ENCODE measurements around the gene WFDC1.

Gene WFDC1

DNA sequence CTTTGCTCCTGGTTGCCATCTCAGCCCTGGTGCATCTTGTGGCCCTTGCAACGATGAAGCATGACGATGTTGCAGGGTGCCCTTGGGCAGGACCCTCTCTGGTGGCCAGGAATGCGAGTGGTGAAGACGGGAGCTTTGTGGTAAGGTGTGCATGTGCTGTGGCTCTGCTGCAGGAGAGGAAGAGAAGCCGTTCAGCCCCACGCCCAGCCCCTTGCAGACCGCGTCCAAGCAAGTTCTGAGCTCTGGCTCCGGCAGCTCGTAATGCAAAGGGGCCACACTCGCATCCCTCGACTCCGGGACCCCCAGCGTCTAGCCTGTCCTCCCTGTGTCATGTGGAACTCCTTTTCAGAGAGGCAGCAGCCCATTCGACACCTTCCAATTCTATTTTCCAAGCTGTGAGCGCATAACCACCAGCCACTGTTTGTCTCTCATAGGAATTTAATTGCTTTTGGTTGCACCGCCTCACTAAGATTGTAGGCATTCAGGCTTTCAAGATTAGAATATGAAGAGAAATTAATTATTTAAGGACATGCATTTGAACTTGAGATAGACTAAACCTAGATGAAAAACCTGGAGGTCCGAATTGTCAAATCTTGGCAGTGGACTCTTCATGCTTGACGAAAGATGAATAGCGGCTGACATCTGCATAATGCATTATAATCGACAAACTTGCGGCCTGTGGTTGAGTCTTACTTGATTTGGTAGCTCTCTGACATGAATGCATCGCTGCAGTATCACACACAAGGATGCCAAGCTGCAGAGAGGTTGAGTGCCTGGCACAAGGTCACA is 33.7 kb upstream of the WFDC1 start:
- H3K36me3 ChIP-seq (ENCODE audit: control insufficient read depth, insufficient read depth, low read length) = no peaks in the 10 kb centered on the region
- no peaks in the 10 kb centered on the region for H3K27me3 ChIP-seq (ENCODE audit: control insufficient read depth, insufficient read depth, low read length)
- H3K9ac ChIP-seq (ENCODE audit: low read depth, low read length) = no peak overlapping the region
- no peaks in the 10 kb centered on the region for H3K4me1 ChIP-seq (ENCODE audit: control insufficient read depth, insufficient read depth, low read length)
- no peak overlapping the region for H3K4me3 ChIP-seq (ENCODE audit: low read depth, low read length)
- H3K9me3 ChIP-seq (ENCODE audit: control insufficient read depth, insufficient read depth, low read length) = no peaks in the 10 kb centered on the region

DNA sequence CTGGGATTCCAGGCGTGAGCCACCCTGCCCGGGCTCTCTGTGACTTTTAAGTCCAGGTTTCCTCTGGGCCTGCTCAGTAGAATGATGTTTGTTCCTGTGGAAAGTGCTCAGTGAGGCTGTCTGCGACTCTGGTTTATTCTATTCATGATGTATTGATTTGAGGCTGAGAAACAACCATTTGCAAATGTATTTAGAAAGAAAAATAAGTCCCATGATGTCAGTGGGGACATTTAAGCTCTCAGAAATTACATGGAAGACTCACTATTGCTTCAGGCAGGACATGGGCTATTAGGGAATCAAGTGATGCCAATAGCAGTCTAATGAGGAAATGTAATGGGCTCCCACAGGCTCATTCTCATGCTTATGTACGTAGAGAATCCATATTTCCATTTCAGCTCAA is 32.6 kb upstream of the WFDC1 start:
- no peaks in the 10 kb centered on the region for H3K27me3 ChIP-seq (ENCODE audit: control insufficient read depth, insufficient read depth, low read length)
- H3K9ac ChIP-seq (ENCODE audit: low read depth, low read length) = no peak overlapping the region
- H3K36me3 ChIP-seq (ENCODE audit: control insufficient read depth, insufficient read depth, low read length) = no peaks in the 10 kb centered on the region
- no peak overlapping the region for H3K4me3 ChIP-seq (ENCODE audit: low read depth, low read length)
- H3K4me1 ChIP-seq (ENCODE audit: control insufficient read depth, insufficient read depth, low read length) = no peaks in the 10 kb centered on the region
- no peaks in the 10 kb centered on the region for H3K9me3 ChIP-seq (ENCODE audit: control insufficient read depth, insufficient read depth, low read length)

DNA sequence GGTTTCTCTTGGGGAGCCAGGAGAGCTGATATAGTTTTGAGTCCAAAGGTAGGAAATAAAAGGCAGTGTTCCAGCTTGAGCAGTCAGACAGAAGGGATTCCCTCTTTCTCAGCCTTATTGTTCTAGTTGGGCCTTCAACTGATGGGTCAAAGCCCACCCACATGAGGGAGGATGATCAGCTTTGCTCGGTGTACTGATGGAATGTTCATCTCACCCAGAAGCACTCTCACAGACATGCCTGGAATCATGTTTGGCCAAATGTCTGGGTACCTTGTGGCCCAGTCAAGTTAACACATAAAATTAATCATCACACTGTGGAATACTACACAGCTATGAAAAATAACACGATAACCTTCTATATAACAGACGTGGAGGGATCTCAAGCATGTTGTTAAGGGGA is 31.7 kb upstream of the WFDC1 start:
- H3K36me3 ChIP-seq (ENCODE audit: control insufficient read depth, insufficient read depth, low read length) = no peaks in the 10 kb centered on the region
- H3K4me1 ChIP-seq (ENCODE audit: control insufficient read depth, insufficient read depth, low read length) = no peaks in the 10 kb centered on the region
- H3K9me3 ChIP-seq (ENCODE audit: control insufficient read depth, insufficient read depth, low read length) = no peaks in the 10 kb centered on the region
- no peak overlapping the region for H3K4me3 ChIP-seq (ENCODE audit: low read depth, low read length)
- no peaks in the 10 kb centered on the region for H3K27me3 ChIP-seq (ENCODE audit: control insufficient read depth, insufficient read depth, low read length)
- no peak overlapping the region for H3K9ac ChIP-seq (ENCODE audit: low read depth, low read length)

DNA sequence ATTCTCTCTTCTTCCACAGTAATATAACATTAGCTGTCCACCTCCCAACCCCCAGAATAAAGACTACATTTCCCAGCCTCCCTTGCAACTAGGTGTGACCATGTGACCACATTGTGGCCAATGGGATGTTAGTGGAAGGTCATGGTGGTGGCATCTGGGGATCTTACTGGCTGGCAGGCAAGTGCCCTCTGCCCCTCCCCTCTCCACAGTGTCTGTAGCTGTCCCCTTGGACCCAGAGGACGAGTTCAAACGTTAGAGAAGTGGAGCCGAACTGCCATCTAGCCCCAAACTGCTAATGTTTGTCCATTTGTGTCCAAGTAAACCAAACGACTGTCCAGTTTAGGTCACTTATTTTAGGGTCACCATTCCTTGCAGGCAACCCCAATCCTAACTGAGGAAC is 28.2 kb upstream of the WFDC1 start:
- Histone ChIP-seq H3K4me1 (ENCODE audit: control insufficient read depth, insufficient read depth, low read length) (no peaks in the 10 kb centered on the region), H3K27me3 (ENCODE audit: control insufficient read depth, insufficient read depth, low read length) (no peaks in the 10 kb centered on the region), H3K9ac (ENCODE audit: low read depth, low read length) (no peak overlapping the region), H3K4me3 (ENCODE audit: low read depth, low read length) (no peak overlapping the region), H3K9me3 (ENCODE audit: control insufficient read depth, insufficient read depth, low read length) (no peaks in the 10 kb centered on the region), H3K36me3 (ENCODE audit: control insufficient read depth, insufficient read depth, low read length) (no peaks in the 10 kb centered on the region)

DNA sequence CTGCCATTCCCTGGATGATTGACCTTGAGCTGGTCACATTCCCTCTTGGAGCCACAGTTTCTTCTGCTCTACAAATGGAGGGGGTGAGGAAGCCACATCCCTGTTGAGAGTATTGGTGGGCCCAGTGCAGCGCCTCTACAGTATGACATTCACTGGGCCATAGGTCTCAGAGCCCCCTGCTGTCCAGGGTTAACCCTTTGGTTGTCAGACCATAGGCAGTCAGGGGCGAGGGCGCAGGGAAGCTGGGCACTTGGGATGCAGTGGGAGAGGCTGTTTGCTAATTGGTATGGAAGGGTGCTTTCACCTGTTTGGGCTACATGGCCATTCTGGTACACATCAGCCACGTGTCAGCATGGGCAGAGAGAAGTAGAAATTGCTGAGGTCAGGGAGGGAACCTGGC is 27.3 kb upstream of the WFDC1 start:
- Histone ChIP-seq H3K9me3 (ENCODE audit: control insufficient read depth, insufficient read depth, low read length) (no peaks in the 10 kb centered on the region), H3K4me1 (ENCODE audit: control insufficient read depth, insufficient read depth, low read length) (no peaks in the 10 kb centered on the region), H3K4me3 (ENCODE audit: low read depth, low read length) (no peak overlapping the region), H3K9ac (ENCODE audit: low read depth, low read length) (no peak overlapping the region), H3K27me3 (ENCODE audit: control insufficient read depth, insufficient read depth, low read length) (peaks cover under 1% of the 10 kb centered on the region), H3K36me3 (ENCODE audit: control insufficient read depth, insufficient read depth, low read length) (no peaks in the 10 kb centered on the region)

DNA sequence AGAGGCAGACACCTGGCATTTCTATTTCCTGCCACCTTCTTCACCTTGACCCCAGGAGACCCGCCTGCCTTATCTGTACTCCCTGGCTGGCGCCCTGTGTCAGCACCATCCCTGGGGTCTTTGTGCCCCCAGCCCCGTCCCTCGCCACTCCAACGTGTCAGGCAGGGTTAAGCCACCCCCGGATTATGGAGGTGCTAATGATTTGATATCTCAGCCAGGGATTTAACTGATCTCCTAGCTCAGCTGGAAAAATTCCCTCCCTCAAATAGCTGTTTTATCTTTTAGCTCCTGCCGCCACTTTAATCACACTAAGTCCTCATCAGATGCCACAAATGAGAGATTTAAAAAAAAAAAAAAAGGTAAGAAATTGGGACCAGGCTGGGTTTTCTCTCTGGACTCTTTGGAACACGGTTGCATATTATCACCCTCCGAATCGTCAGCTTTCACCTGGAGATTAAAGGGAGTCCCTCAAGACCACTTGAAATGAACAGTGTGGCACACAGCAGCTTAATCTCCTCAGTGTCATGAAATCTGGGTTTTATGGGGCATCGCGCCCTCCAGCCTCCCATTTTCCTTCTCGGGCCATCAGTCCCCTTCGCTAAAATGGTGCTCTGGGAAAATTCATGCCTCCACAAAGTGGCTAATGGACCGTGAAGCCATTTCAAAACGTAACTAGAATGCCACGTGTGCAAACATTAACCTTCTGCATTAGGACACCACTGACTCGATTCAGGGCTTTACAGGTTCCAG is 26.2 kb upstream of the WFDC1 start:
- H3K4me3 ChIP-seq (ENCODE audit: low read depth, low read length) = no peak overlapping the region
- H3K4me1 ChIP-seq (ENCODE audit: control insufficient read depth, insufficient read depth, low read length) = no peaks in the 10 kb centered on the region
- peaks cover 4% of the 10 kb centered on the region for H3K27me3 ChIP-seq (ENCODE audit: control insufficient read depth, insufficient read depth, low read length)
- no peak overlapping the region for H3K9ac ChIP-seq (ENCODE audit: low read depth, low read length)
- H3K9me3 ChIP-seq (ENCODE audit: control insufficient read depth, insufficient read depth, low read length) = no peaks in the 10 kb centered on the region
- no peaks in the 10 kb centered on the region for H3K36me3 ChIP-seq (ENCODE audit: control insufficient read depth, insufficient read depth, low read length)

DNA sequence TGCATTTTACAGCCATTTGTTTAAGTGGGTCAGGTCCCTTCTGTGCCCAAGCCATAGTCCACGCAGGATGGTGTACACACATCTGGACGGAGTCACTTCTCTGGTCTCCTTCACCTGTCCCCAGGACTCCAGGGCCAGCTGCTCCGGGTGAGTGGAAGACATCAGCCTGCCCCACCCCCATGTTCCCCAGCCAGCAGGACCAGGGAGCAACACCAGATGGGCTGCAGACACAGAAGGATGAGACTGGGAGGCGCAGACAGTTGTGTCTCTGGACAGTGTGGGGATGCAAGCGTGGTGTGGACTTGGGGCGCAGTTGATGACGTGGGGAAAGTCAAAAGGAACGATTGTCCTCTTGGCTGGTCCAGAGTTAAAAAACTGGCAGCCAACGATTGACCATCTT is 24.6 kb upstream of the WFDC1 start:
- peaks cover 4% of the 10 kb centered on the region for H3K27me3 ChIP-seq (ENCODE audit: control insufficient read depth, insufficient read depth, low read length)
- H3K4me3 ChIP-seq (ENCODE audit: low read depth, low read length) = no peak overlapping the region
- no peak overlapping the region for H3K9ac ChIP-seq (ENCODE audit: low read depth, low read length)
- H3K4me1 ChIP-seq (ENCODE audit: control insufficient read depth, insufficient read depth, low read length) = no peaks in the 10 kb centered on the region
- no peaks in the 10 kb centered on the region for H3K9me3 ChIP-seq (ENCODE audit: control insufficient read depth, insufficient read depth, low read length)
- no peaks in the 10 kb centered on the region for H3K36me3 ChIP-seq (ENCODE audit: control insufficient read depth, insufficient read depth, low read length)

DNA sequence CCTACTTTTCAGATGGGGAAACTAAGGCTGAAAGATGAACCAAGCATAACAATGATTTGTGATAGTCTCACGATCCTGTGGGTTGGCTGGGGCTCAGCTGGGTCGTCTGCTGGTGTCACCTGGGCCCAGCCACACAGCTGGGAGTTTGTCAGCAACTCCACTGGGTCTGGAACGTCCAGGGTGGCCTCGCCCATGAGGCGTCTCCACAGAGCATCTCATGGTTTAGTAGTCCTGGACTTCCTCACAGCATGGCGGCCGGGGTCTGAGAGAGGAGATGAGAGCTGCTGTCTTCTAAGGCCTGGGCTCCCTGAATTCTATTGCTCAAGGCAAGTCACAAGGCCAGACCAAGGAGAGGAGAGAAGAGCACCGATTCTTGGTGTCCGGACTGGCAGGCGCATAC is 24.1 kb upstream of the WFDC1 start:
- H3K36me3 ChIP-seq (ENCODE audit: control insufficient read depth, insufficient read depth, low read length) = no peaks in the 10 kb centered on the region
- H3K4me3 ChIP-seq (ENCODE audit: low read depth, low read length) = no peak overlapping the region
- H3K27me3 ChIP-seq (ENCODE audit: control insufficient read depth, insufficient read depth, low read length) = peaks cover 4% of the 10 kb centered on the region
- no peaks in the 10 kb centered on the region for H3K9me3 ChIP-seq (ENCODE audit: control insufficient read depth, insufficient read depth, low read length)
- no peaks in the 10 kb centered on the region for H3K4me1 ChIP-seq (ENCODE audit: control insufficient read depth, insufficient read depth, low read length)
- no peak overlapping the region for H3K9ac ChIP-seq (ENCODE audit: low read depth, low read length)

DNA sequence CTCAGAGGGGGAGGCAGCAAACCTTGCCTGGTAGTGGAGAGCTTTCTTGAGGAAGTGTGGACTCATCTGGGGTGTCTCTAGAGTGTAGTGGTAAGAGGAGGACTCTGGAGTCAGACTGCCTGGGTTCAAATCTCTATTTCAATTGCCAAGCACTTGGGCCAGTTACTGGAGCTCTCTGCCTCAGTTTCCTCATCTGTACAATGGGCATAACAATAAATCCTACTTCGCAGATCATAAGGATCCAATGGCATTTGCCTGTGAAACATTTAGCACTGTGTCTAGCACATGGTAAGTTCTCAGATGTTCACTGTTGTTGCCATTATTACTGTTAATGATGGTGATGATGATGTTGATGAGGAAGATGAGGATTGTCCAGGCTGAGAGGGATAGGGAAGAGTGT is 23.6 kb upstream of the WFDC1 start:
- no peak overlapping the region for H3K4me3 ChIP-seq (ENCODE audit: low read depth, low read length)
- H3K27me3 ChIP-seq (ENCODE audit: control insufficient read depth, insufficient read depth, low read length) = peaks cover 4% of the 10 kb centered on the region
- no peak overlapping the region for H3K9ac ChIP-seq (ENCODE audit: low read depth, low read length)
- no peaks in the 10 kb centered on the region for H3K4me1 ChIP-seq (ENCODE audit: control insufficient read depth, insufficient read depth, low read length)
- H3K9me3 ChIP-seq (ENCODE audit: control insufficient read depth, insufficient read depth, low read length) = no peaks in the 10 kb centered on the region
- H3K36me3 ChIP-seq (ENCODE audit: control insufficient read depth, insufficient read depth, low read length) = no peaks in the 10 kb centered on the region

DNA sequence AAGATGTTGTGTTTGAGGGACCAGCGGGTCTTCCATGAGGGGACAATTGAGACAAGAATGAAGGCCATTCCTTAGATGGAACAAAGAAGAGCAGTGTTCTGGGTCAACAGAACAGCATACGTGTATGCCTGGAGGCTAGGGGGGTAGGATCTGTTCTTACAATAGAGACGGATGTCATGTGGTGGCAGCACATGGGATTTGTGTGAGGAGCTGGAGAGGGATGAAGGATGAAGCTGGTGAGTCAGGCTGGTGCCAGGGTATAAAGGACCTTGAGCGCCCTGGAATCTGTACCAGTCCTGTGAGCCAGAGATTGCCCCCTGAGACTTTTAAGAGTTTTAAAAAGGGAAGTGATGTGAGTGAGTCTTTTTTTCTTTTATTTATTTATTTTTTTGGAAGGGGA is 22.8 kb upstream of the WFDC1 start:
- H3K4me3 ChIP-seq (ENCODE audit: low read depth, low read length) = no peak overlapping the region
- H3K9ac ChIP-seq (ENCODE audit: low read depth, low read length) = no peak overlapping the region
- H3K27me3 ChIP-seq (ENCODE audit: control insufficient read depth, insufficient read depth, low read length) = peaks cover 4% of the 10 kb centered on the region
- H3K4me1 ChIP-seq (ENCODE audit: control insufficient read depth, insufficient read depth, low read length) = no peaks in the 10 kb centered on the region
- H3K36me3 ChIP-seq (ENCODE audit: control insufficient read depth, insufficient read depth, low read length) = no peaks in the 10 kb centered on the region
- no peaks in the 10 kb centered on the region for H3K9me3 ChIP-seq (ENCODE audit: control insufficient read depth, insufficient read depth, low read length)

DNA sequence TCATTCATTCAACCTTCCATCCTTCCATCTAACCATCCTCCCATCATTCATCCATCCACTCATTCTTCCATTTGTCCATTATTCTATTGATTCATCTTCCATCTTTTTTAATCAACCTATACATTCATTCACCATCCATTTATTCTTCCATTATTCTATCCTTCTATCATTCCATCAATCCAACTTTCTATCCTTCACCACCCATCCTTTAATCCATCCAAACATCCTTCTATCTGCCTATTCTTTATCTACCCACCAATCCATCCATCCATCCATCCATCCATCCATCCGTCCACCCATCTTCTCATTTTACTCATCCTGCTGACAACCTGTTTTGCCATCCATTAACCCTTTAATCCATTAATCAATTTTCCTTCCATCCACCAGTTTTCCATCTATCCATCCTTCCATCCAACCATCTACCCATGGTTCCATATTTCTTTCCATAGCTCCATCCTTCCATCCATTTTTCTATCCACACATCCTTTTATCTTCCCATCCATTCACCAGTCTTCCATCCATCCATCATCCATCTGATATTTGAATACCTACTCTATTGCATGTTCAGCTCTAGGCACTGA is 21.8 kb upstream of the WFDC1 start:
- no peaks in the 10 kb centered on the region for H3K4me1 ChIP-seq (ENCODE audit: control insufficient read depth, insufficient read depth, low read length)
- peaks cover 4% of the 10 kb centered on the region for H3K27me3 ChIP-seq (ENCODE audit: control insufficient read depth, insufficient read depth, low read length)
- H3K9me3 ChIP-seq (ENCODE audit: control insufficient read depth, insufficient read depth, low read length) = no peaks in the 10 kb centered on the region
- no peak overlapping the region for H3K4me3 ChIP-seq (ENCODE audit: low read depth, low read length)
- no peak overlapping the region for H3K9ac ChIP-seq (ENCODE audit: low read depth, low read length)
- H3K36me3 ChIP-seq (ENCODE audit: control insufficient read depth, insufficient read depth, low read length) = no peaks in the 10 kb centered on the region

DNA sequence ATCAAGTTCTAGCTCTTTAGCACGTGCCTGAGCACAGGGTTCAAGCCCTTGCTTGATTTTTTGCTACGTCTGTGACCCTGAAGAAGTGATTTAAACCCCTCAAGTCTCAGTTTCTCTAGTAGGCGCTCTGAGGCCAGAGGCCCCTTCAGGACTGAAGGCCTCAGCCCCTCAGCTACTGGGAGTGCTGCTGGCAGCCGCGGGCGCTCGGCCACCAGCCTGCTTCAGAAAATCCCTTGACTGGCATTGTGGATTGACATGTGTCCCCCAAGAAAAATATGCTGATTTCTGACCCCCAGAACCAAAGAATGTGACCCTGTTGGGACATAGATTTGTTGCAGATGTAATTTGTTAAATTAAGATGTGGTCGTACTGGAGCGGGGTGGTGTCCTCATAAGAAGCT is 20.2 kb upstream of the WFDC1 start:
- Histone ChIP-seq H3K9me3 (ENCODE audit: control insufficient read depth, insufficient read depth, low read length) (no peaks in the 10 kb centered on the region), H3K9ac (ENCODE audit: low read depth, low read length) (no peak overlapping the region), H3K27me3 (ENCODE audit: control insufficient read depth, insufficient read depth, low read length) (peaks cover 4% of the 10 kb centered on the region), H3K4me3 (ENCODE audit: low read depth, low read length) (no peak overlapping the region), H3K4me1 (ENCODE audit: control insufficient read depth, insufficient read depth, low read length) (peaks cover 8% of the 10 kb centered on the region), H3K36me3 (ENCODE audit: control insufficient read depth, insufficient read depth, low read length) (no peaks in the 10 kb centered on the region)

All from iPS-15b (cell line).